ENCODE results near the gene LMAN2L.

DNA sequence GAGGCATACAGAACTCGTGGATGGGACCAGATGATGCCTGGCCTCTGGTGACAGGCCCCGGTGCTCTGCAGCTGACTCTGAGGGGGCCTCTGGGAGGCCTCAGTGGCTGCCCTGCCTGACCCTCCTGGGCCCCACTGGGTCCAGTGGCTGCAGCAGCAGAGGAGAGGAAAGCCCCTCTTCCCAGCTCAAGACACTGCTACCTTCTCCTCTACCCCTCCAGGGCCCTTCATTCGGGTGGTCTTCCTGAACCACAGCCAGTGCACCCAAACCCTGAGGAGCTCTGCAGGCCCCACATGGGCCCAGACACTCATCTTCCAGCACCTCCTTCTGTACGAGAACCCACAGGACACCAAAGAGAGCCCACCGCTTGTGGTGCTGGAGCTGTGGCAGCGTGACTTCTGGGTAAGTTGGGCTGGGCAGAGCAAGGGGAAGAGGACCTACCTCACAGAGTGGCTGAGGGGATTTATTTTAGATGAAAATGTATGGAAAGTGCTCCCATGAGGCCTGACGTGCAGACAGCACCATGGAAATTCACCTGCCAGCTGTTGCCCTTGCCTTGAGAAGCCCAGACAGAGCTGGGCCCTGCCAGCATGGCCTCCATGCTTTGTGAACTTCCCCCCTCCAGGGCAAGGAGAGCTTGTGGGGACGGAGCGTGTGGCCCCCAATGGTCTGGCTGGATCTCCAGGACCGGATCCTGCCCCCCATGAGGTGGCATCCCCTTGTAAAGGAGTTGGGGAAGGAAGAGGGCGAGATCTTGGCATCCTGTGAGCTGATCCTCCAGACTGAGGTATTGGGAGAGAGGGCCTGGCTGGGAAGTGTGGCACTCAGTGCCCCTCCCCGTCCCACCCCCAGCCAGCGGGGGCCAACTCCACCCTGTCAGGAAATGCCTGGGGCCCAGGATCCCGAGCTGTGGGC, 46.3 kb downstream of the LMAN2L start:
- no peak for TF ChIP-seq POLR2A (IDR thresholded peaks at IDR 0.05)
- TF ChIP-seq, protein P1, sequence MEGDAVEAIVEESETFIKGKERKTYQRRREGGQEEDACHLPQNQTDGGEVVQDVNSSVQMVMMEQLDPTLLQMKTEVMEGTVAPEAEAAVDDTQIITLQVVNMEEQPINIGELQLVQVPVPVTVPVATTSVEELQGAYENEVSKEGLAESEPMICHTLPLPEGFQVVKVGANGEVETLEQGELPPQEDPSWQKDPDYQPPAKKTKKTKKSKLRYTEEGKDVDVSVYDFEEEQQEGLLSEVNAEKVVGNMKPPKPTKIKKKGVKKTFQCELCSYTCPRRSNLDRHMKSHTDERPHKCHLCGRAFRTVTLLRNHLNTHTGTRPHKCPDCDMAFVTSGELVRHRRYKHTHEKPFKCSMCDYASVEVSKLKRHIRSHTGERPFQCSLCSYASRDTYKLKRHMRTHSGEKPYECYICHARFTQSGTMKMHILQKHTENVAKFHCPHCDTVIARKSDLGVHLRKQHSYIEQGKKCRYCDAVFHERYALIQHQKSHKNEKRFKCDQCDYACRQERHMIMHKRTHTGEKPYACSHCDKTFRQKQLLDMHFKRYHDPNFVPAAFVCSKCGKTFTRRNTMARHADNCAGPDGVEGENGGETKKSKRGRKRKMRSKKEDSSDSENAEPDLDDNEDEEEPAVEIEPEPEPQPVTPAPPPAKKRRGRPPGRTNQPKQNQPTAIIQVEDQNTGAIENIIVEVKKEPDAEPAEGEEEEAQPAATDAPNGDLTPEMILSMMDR (IDR thresholded peaks at IDR 0.05), result no peak
